SK-N-DZ (cell line): ENCODE measurements around the gene KRTAP10-5.
"Not testable (repeated sequence)": the region's sequence is repeated elsewhere in the genome, so short reads cannot be mapped to it uniquely, and the experiment has no call there.

ENCODE experiments used
- DNase-seq: peaks from one replicate; pipeline ENCODE4 v3.0.0-alpha.2; 2015; ENCODE audit warnings: low spot score

Gene KRTAP10-5

GRCh38 chr21:44590897-44591800 lies 10.7 kb upstream of the KRTAP10-5 start:
- not testable (repeated sequence) for DNase-seq

GRCh38 chr21:44590311-44590721 lies 9.9 kb upstream of the KRTAP10-5 start:
- DNase-seq = no peak

GRCh38 chr21:44589586-44590305 lies 9.3 kb upstream of the KRTAP10-5 start:
- DNase-seq = no peak

- no peak for DNase-seq
These were observed 8.7 kb upstream of the KRTAP10-5 start for GRCh38 chr21:44589094-44589493.

- no peak for DNase-seq
These were observed 5.5 kb upstream of the KRTAP10-5 start for GRCh38 chr21:44585892-44586291.

GRCh38 chr21:44583800-44584147 lies 3.4 kb upstream of the KRTAP10-5 start:
- no peak for DNase-seq

GRCh38 chr21:44583089-44583799 lies 2.8 kb upstream of the KRTAP10-5 start:
- no peak for DNase-seq

GRCh38 chr21:44582055-44582454 lies 1.7 kb upstream of the KRTAP10-5 start:
- no peak for DNase-seq

- no peak for DNase-seq
These were observed 754 bp upstream of the KRTAP10-5 start for GRCh38 chr21:44581158-44581557.

- DNase-seq = no peak
These were observed 615 bp downstream of the KRTAP10-5 start for GRCh38 chr21:44579833-44580144.

- DNase-seq = no peak
These were observed 1.2 kb downstream of the KRTAP10-5 start for GRCh38 chr21:44579056-44579832.

GRCh38 chr21:44578371-44579055 lies 1.9 kb downstream of the KRTAP10-5 start:
- no peak for DNase-seq

GRCh38 chr21:44576025-44576420 lies 4.4 kb downstream of the KRTAP10-5 start:
- no peak for DNase-seq

- DNase-seq = no peak
These were observed 4.9 kb downstream of the KRTAP10-5 start for GRCh38 chr21:44575307-44576024.

- no peak for DNase-seq
These were observed 5.7 kb downstream of the KRTAP10-5 start for GRCh38 chr21:44574457-44575306.

GRCh38 chr21:44573630-44574456 lies 6.6 kb downstream of the KRTAP10-5 start, which contains the start of gene KRTAP10-4:
TSS of gene KRTAP10-4 (plus strand) at chr21:44573729. CDS start at chr21:44573759, 30 bp downstream.
- not testable (repeated sequence) for DNase-seq

- no peak for DNase-seq
These were observed 7.3 kb downstream of the KRTAP10-5 start for GRCh38 chr21:44572959-44573583.
